HL-60 (cell line): ENCODE data around the gene CLEC3A.
A peak's percentile ranks its signal among the peaks of the same experiment; 100 is the strongest.

Experiments
- DNase-seq, 2 experiments: peaks; one replicate each; pipeline ENCODE4 v3.0.0-alpha.2; 2010 to 2020; ENCODE audit warnings: low read depth in 1 of 2, low spot score in 1 of 2
- H3K27ac ChIP-seq: fragments of 250-450 bp; sonication (Bioruptor Pico); replicated peaks from 2 replicates; pipeline ENCODE4 v1.5.1; 2020; ENCODE audit warnings: mild to moderate bottlenecking, moderate library complexity
- H3K27me3 ChIP-seq: fragments of 250-450 bp; sonication (Bioruptor Pico); 2 replicates; pipeline ENCODE4 v1.5.1; 2021; ENCODE audit warnings: mild to moderate bottlenecking, moderate library complexity; ENCODE audit not compliant: insufficient read depth, poor library complexity, severe bottlenecking
- H3K4me3 ChIP-seq: replicated peaks from 2 replicates; pipeline ENCODE4 v1.5.1; 2011; ENCODE audit warnings: mild to moderate bottlenecking, control low read depth, low read length; ENCODE audit not compliant: insufficient read depth
- CTCF ChIP-seq: IDR thresholded peaks from one replicate; pipeline ENCODE4 v1.5.1; 2011; ENCODE audit warnings: low read length, control low read depth, inconsistent platforms; ENCODE audit not compliant: insufficient read depth
- GABPA ChIP-seq: IDR thresholded peaks from 2 replicates; pipeline ENCODE4 v1.6.1; 2012; ENCODE audit warnings: low read depth
- POLR2AphosphoS5 ChIP-seq: IDR thresholded peaks from 2 replicates; pipeline ENCODE4 v1.6.1; 2012; ENCODE audit warnings: low read depth
- REST ChIP-seq: IDR thresholded peaks from 2 replicates; pipeline ENCODE4 v1.6.1; 2012; ENCODE audit warnings: low read depth; ENCODE audit not compliant: insufficient replicate concordance
- SPI1 ChIP-seq: IDR thresholded peaks from 2 replicates; pipeline ENCODE4 v1.6.1; 2012; ENCODE audit warnings: low read depth, mild to moderate bottlenecking, borderline replicate concordance

Gene CLEC3A

GRCh38 chr16:78002915-78003538 lies 19.3 kb upstream of the CLEC3A start:
- TF ChIP-seq SPI1 (no peak), CTCF (peak; percentile 85), POLR2AphosphoS5 (no peak), GABPA (no peak), REST (no peak)
- no peaks in the 10 kb centered on the region for H3K27me3 ChIP-seq
- peak; percentile 61 to 80 for DNase-seq

GRCh38 chr16:78004517-78004916 lies 17.8 kb upstream of the CLEC3A start:
- TF ChIP-seq REST (no peak), SPI1 (no peak), POLR2AphosphoS5 (no peak)
- no peak overlapping the region for H3K4me3 ChIP-seq
- H3K27ac ChIP-seq, result no peak overlapping the region
- no peak for DNase-seq
- H3K27me3 ChIP-seq, result no peaks in the 10 kb centered on the region

More at GRCh38 chr16:78002915-78003538, 19.3 kb upstream of the CLEC3A start:
- Histone ChIP-seq H3K27ac (no peak overlapping the region), H3K4me3 (no peak overlapping the region)

- Histone ChIP-seq H3K27me3 (no peaks in the 10 kb centered on the region), H3K27ac (no peak overlapping the region), H3K4me3 (no peak overlapping the region)
- no peak for TF ChIP-seq CTCF
- no peak for TF ChIP-seq SPI1
- no peak for TF ChIP-seq REST
- DNase-seq, result no peak
Measured at GRCh38 chr16:78005881-78006280, 16.5 kb upstream of the CLEC3A start.
